Esophagus muscularis mucosa (tissue), 3 donors: ENCODE results near the gene TBC1D10B.

Experiments
- CTCF ChIP-seq, 3 experiments: fragments of 200-600 bp in 2 of 3; fragments of 450-650 bp in 1 of 3; sonication (generic) in 2 of 3; IDR thresholded peaks; one replicate each; pipeline ENCODE4 v1.5.1; 2017 to 2019; ENCODE audit warnings: antibody characterized with exemption in 3 of 3, mild to moderate bottlenecking in 2 of 3, moderate library complexity in 1 of 3
- POLR2A ChIP-seq: fragments of 450-650 bp; IDR thresholded peaks from one replicate; pipeline ENCODE4 v1.6.1; 2017; ENCODE audit warnings: antibody characterized with exemption, moderate library complexity, mild to moderate bottlenecking, low read depth
- POLR2AphosphoS5 ChIP-seq, 2 donors: sonication (generic); formaldehyde crosslinking; IDR thresholded peaks; one replicate each; pipeline ENCODE4 v1.6.1; 2017; ENCODE audit warnings: antibody characterized with exemption in 2 of 2

- TF ChIP-seq POLR2AphosphoS5 (IDR thresholded peaks at IDR 0.05) (no peak), CTCF (IDR thresholded peaks at IDR 0.05) (no peak), POLR2A (no peak)
Measured at GRCh38 chr16:30413112-30413806, 43.0 kb upstream of the TBC1D10B start.
